GM23248 (cell line): ENCODE results near the gene HOXD13. TPM values are rescaled to one million over a fixed set of nuclear protein-coding genes. Genes with fewer than 3 reads are reported as not detected.

Experiments
- DNase-seq: peaks from one replicate; pipeline ENCODE4 v3.0.0-alpha.2; 2015
- H2AFZ ChIP-seq: fragments of 200-600 bp; sonication (generic); 2 replicates; pipeline ENCODE4 v1.6.1; 2016; ENCODE audit warnings: antibody characterized with exemption
- H3F3A ChIP-seq: fragments of 200-600 bp; sonication (generic); 2 replicates; pipeline ENCODE4 v1.6.1; 2016; ENCODE audit warnings: mild to moderate bottlenecking, antibody characterized with exemption, mixed run types; ENCODE audit not compliant: insufficient read depth
- H3K27ac ChIP-seq: fragments of 200-600 bp; sonication (generic); 2 replicates; pipeline ENCODE4 v1.5.1; 2016; ENCODE audit warnings: mild to moderate bottlenecking
- H3K27me3 ChIP-seq: fragments of 200-600 bp; sonication (generic); replicated peaks from 2 replicates; pipeline ENCODE4 v1.6.1; 2016; ENCODE audit warnings: mild to moderate bottlenecking; ENCODE audit not compliant: insufficient read depth
- H3K36me3 ChIP-seq: fragments of 200-600 bp; sonication (generic); 2 replicates; pipeline ENCODE4 v1.6.1; 2016; ENCODE audit warnings: low read depth, mild to moderate bottlenecking
- H3K4me1 ChIP-seq: fragments of 200-600 bp; sonication (generic); 2 replicates; pipeline ENCODE4 v1.6.1; 2016; ENCODE audit warnings: mild to moderate bottlenecking; ENCODE audit not compliant: insufficient read depth
- H3K4me2 ChIP-seq: fragments of 200-600 bp; sonication (generic); one replicate; pipeline ENCODE4 v1.6.1; 2016; ENCODE audit warnings: mild to moderate bottlenecking; ENCODE audit not compliant: unreplicated experiment
- H3K4me3 ChIP-seq: fragments of 200-600 bp; sonication (generic); 2 replicates; pipeline ENCODE4 v1.5.1; 2016; ENCODE audit warnings: mild to moderate bottlenecking
- H3K79me2 ChIP-seq: fragments of 200-600 bp; sonication (generic); 2 replicates; pipeline ENCODE4 v1.6.1; 2016; ENCODE audit warnings: mild to moderate bottlenecking; ENCODE audit not compliant: insufficient read depth
- H3K9ac ChIP-seq: fragments of 200-600 bp; sonication (generic); 2 replicates; pipeline ENCODE4 v1.6.1; 2016; ENCODE audit warnings: mild to moderate bottlenecking
- H3K9me2 ChIP-seq: fragments of 200-600 bp; sonication (generic); 2 replicates; pipeline ENCODE4 v1.6.1; 2016; ENCODE audit warnings: mixed run types, mild to moderate bottlenecking, moderate library complexity; ENCODE audit not compliant: insufficient read depth
- H3K9me3 ChIP-seq: fragments of 200-600 bp; sonication (generic); one replicate; pipeline ENCODE4 v1.6.1; 2017; ENCODE audit warnings: low read depth
- H4K20me1 ChIP-seq: fragments of 200-600 bp; sonication (generic); 2 replicates; pipeline ENCODE4 v1.6.0; 2016; ENCODE audit not compliant: insufficient read depth
- EZH2 ChIP-seq: fragments of 200-600 bp; sonication (generic); IDR thresholded peaks from 2 replicates; pipeline ENCODE4 v1.6.1; 2018; ENCODE audit warnings: antibody characterized with exemption, mild to moderate bottlenecking; ENCODE audit not compliant: insufficient read depth, poor library complexity, severe bottlenecking
- EZH2phosphoT487 ChIP-seq: fragments of 200-600 bp; sonication (generic); IDR thresholded peaks from 2 replicates; pipeline ENCODE4 v1.6.1; 2018; ENCODE audit warnings: antibody characterized with exemption, moderate library complexity, mild to moderate bottlenecking, low read depth; ENCODE audit not compliant: insufficient read depth
- WGBS, 2 experiments: methylation state at CpG; one replicate each; pipeline ENCODE4 v1.1.6; 2015 to 2017; ENCODE audit warnings: low lambda C conversion rate in 2 of 2, low coverage in 1 of 2; ENCODE audit errors: missing lambda C conversion rate in 2 of 2; 5-methylcytosine and 5-hydroxymethylcytosine counted together
- in situ Hi-C: fragments of 300-500 bp; cut with MboI; formaldehyde crosslinking; loops from 2 replicates; pipeline ENCODE4 v1.15.0; 2020
- polyA plus RNA-seq: library from polyadenylated mRNA; unstranded; fragments of >200 nt; fragmentation: Nextera tagmentation; extraction: Ambion mirVana; gene quantifications from 2 replicates; pipeline ENCODE4 v1.2.1, GENCODE V29; 2016
- total RNA-seq: library from RNA; depleted of rRNA; stranded (reverse); fragments of >200 nt; shearing (Covaris generic); gene quantifications from 2 replicates; pipeline ENCODE4 v1.2.3, GENCODE V29; 2014

Gene HOXD13
- total and polyA plus RNA-seq, 2 experiments from 2014 or later = 2.4 to 3.8 TPM

DNA sequence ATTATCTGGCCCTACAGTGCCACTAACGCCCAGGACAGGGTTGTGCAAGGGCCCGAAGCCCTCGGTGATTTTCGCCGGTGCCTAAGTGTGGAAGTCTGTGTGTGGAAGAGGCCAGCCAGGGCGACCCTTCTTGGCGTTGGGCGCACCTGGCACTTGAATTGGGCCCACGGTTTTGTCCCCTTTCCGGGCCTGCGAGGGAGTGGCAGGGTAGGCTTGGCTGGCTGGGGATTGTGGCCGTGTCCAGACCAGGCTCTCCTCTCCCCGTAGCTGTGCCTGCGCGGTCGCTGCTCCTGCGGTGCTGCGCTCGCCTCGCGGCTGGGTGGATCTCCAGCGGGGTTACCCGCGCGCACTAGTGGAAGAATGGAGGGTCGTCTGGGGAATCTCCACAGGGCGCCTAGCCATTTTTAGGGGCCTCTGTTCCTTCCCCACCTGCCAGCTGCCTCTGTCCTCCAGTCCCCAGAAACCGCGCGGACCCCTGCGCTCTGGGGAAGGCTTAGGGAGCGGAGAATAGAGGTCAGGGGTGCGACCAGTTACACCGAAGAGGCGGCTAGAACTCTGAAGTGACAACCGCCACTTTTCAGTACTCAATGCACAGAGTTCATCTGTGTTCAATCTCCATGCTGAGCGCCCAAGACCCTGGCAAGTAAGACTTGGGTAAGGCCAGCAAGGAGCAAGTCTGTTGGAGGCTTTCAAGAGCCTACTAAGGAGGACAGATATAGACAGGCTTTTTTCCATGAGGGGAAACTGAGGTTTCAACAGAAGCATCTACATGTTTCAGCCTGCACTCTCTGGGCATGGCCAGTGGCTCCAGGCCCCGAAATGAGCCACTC lies 24.7 kb upstream of the HOXD13 start:
- no peak for DNase-seq
- Histone ChIP-seq H3K9me3 (no peaks in the 10 kb centered on the region), H4K20me1 (no peaks in the 10 kb centered on the region), H3K36me3 (no peaks in the 10 kb centered on the region), H3K27me3 (peaks cover 67% of the 10 kb centered on the region), H3K9ac (no peak overlapping the region), H2AFZ (peak overlapping the region; percentile 82), H3F3A (no peaks in the 10 kb centered on the region), H3K79me2 (no peaks in the 10 kb centered on the region), H3K27ac (no peak overlapping the region), H3K4me1 (peaks cover 6% of the 10 kb centered on the region), H3K9me2 (no peaks in the 10 kb centered on the region), H3K4me3 (peak overlapping the region; percentile 61), H3K4me2 (peak overlapping the region; percentile 75)
- TF ChIP-seq EZH2 (no peak), EZH2phosphoT487 (no peak)
- in situ Hi-C loops = no loop called here
- WGBS, 2 experiments = 18 to 21% methylated on average over 35 to 37 of the region's 38 CpGs

DNA sequence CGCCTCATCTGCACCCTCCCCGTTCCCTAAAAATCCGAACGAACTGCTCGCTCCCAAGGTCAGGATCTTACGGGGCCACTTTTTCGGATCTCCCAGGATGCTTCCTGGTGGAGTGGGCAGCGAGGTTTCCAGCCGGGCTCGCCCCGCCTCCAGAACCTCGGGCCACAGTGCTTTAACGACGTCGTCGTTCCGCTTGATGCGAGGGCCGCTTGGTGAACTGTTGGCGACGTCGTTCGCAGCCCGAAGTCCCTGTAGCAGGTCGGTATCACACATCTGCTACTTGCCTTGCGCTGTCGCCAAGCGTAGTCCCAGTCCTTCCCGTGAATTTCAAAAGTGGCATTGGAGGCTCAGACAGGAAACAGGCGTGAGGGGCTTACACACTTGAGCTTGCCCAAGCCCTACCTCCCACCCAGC lies 24.1 kb upstream of the HOXD13 start:
- Histone ChIP-seq H3K4me3 (no peak overlapping the region), H2AFZ (peak overlapping the region; percentile 24; the same call in 1 of the 2 replicates), H4K20me1 (no peaks in the 10 kb centered on the region), H3K27me3 (peaks cover 67% of the 10 kb centered on the region), H3K9me2 (no peaks in the 10 kb centered on the region), H3K4me1 (peaks cover 6% of the 10 kb centered on the region), H3K27ac (no peak overlapping the region), H3K79me2 (no peaks in the 10 kb centered on the region), H3K4me2 (no peak overlapping the region), H3K9me3 (no peaks in the 10 kb centered on the region), H3K9ac (no peak overlapping the region), H3K36me3 (no peaks in the 10 kb centered on the region), H3F3A (no peaks in the 10 kb centered on the region)
- TF ChIP-seq EZH2phosphoT487 = no peak
- no peak for TF ChIP-seq EZH2
- 18 to 23% methylated on average over 30 of the region's 30 CpGs for WGBS, 2 experiments
- no peak for DNase-seq
- in situ Hi-C loops = no loop called here

DNA sequence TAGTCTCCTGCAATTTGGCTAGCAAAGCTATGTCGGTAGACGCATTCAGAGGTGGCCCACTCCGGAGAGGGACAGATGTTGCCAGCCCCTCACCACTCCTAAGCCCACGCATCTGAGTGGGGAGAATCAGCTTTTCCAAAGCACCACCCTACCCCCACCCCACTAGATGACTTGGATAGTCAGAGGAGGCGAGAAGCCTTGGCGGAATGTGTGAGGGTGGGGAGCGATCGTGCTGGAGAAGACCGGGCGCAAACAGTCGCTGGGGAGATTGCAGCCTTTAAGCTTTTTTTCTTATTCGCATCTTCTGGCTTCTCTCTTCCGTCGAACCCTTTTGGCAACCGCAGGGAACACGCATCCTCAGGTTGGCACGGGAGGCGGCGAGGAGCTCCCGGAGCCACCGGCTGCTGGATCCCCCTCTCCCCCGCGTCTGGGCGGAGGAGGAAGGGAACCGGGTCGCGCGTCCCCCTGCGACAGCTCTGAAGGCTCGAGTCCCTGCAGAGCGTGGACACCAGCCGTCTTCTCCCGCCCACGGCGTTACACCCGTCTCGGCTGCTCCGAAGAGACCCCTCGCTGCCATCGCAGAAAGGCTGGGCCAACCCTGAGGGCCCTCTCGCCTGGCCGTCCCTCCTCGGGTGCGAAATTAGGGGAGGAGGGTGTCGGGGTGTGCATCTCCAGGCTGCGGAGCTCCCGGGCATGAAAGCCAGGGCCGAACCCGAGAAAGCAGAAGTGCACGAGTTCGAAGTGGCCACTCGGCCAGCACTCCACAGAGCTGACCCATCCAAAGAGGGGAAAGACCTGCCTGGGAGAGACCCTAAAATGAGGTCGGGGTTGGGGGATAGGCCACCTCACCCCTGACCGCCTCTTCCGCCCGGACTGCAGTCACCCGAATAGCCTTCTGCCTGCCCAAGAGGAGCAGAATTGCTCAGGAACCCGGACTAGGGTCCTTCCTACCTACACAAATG lies 20.9 kb upstream of the HOXD13 start:
- Histone ChIP-seq H3K4me3 (no peak overlapping the region), H3K4me1 (peaks cover 6% of the 10 kb centered on the region), H3F3A (no peaks in the 10 kb centered on the region), H3K27ac (no peak overlapping the region), H3K9me3 (no peaks in the 10 kb centered on the region), H3K9me2 (no peaks in the 10 kb centered on the region), H3K9ac (no peak overlapping the region), H3K27me3 (peaks cover 81% of the 10 kb centered on the region), H2AFZ (no peak overlapping the region), H3K4me2 (no peak overlapping the region), H4K20me1 (no peaks in the 10 kb centered on the region), H3K79me2 (no peaks in the 10 kb centered on the region), H3K36me3 (no peaks in the 10 kb centered on the region)
- in situ Hi-C loops = loop anchor here (10.0 kb wide), 1 partner anchor 707 kb away; no protein-coding TSS in a partner anchor
- DNase-seq = no peak
- WGBS, 2 experiments = 26 to 28% methylated on average over 54 to 58 of the region's 58 CpGs
- no peak for TF ChIP-seq EZH2phosphoT487
- peak; percentile 41 for TF ChIP-seq EZH2

DNA sequence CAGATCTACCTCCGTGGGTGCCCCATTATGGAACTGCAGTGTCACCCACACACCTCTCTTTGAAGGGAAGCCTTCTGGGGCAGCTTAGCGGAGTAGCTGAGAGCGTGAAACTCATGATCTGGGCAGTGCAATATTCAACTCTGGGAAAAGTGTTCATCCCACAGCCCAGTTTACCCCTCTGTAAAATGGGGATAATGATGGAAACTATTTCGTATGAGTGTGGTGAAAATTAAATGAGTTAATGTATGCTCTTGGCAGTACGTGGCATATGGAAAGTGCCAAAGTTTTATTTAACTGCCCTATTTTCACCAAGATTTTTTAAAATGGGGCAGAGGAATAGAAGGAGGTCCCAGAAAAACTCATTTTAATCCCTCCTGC lies 20.2 kb upstream of the HOXD13 start:
- Histone ChIP-seq H3K27me3 (peaks cover 86% of the 10 kb centered on the region), H3K9ac (no peak overlapping the region), H4K20me1 (no peaks in the 10 kb centered on the region), H2AFZ (no peak overlapping the region), H3K27ac (no peak overlapping the region), H3K9me3 (no peaks in the 10 kb centered on the region), H3F3A (no peaks in the 10 kb centered on the region), H3K4me1 (peaks cover 3% of the 10 kb centered on the region), H3K9me2 (no peaks in the 10 kb centered on the region), H3K4me2 (no peak overlapping the region), H3K4me3 (no peak overlapping the region), H3K79me2 (no peaks in the 10 kb centered on the region), H3K36me3 (no peaks in the 10 kb centered on the region)
- 77 to 78% methylated on average over 5 of the region's 5 CpGs for WGBS, 2 experiments
- DNase-seq = no peak
- TF ChIP-seq EZH2phosphoT487 (no peak), EZH2 (no peak)
- in situ Hi-C loops = loop anchor here (10.0 kb wide), 1 partner anchor 707 kb away; no protein-coding TSS in a partner anchor
